CD14-positive monocyte (primary cell): ENCODE measurements around the gene ZNF670. TPM values are rescaled to one million over a fixed set of nuclear protein-coding genes. Genes with fewer than 3 reads are reported as not detected.

Experiments used
- DNase-seq, 3 donors: peaks; one replicate each; pipeline ENCODE4 v3.0.0-alpha.2; 2011 to 2022
- H2AFZ ChIP-seq: 2 replicates; pipeline ENCODE4 v1.6.0; 2012; ENCODE audit warnings: mild to moderate bottlenecking, low read depth, low read length, inconsistent platforms; ENCODE audit not compliant: insufficient read depth, poor library complexity, severe bottlenecking
- H3K27ac ChIP-seq, 2 donors: 1 replicate in 1 of 2; 2 replicates in 1 of 2; pipeline ENCODE4 v1.5.1; 2012 to 2013; ENCODE audit warnings: low read length in 2 of 2, control low read depth in 1 of 2, inconsistent platforms in 1 of 2, low read depth in 1 of 2, mild to moderate bottlenecking in 1 of 2
- H3K27me3 ChIP-seq, 2 donors: one replicate each; pipeline versions ENCODE4 v1.6.0 to v1.6.1; 2011 to 2013; ENCODE audit warnings: low read length in 2 of 2; ENCODE audit not compliant: control insufficient read depth in 2 of 2, insufficient read depth in 2 of 2
- H3K36me3 ChIP-seq, 2 donors: replicated peaks in 1 of 2; 1 replicate in 1 of 2; 2 replicates in 1 of 2; pipeline versions ENCODE4 v1.5.1 to v1.6.1; 2012 to 2013; ENCODE audit warnings: low read length in 2 of 2, control low read depth in 1 of 2, inconsistent platforms in 1 of 2, mild to moderate bottlenecking in 1 of 2; ENCODE audit not compliant: insufficient read depth in 2 of 2, control insufficient read depth in 1 of 2
- H3K4me1 ChIP-seq, 2 donors: 1 replicate in 1 of 2; 2 replicates in 1 of 2; pipeline versions ENCODE4 v1.5.1 to v1.6.1; 2012 to 2013; ENCODE audit warnings: low read length in 2 of 2, control low read depth in 1 of 2, inconsistent platforms in 1 of 2, mild to moderate bottlenecking in 1 of 2, moderate library complexity in 1 of 2; ENCODE audit not compliant: insufficient read depth in 2 of 2, control insufficient read depth in 1 of 2
- H3K4me2 ChIP-seq: replicated peaks from 2 replicates; pipeline ENCODE3; 2012; ENCODE audit warnings: low read length, moderate library complexity, mild to moderate bottlenecking; ENCODE audit not compliant: poor library complexity, severe bottlenecking; ENCODE audit errors: extremely low read depth
- H3K4me3 ChIP-seq, 3 experiments: fragments of 200-600 bp in 1 of 3; sonication (generic) in 1 of 3; replicated peaks in 1 of 3; 1 replicate in 2 of 3; 2 replicates in 1 of 3; pipeline ENCODE4 v1.5.1; 2011 to 2013; ENCODE audit warnings: low read length in 3 of 3, mild to moderate bottlenecking in 3 of 3, control low read depth in 2 of 3, low read depth in 2 of 3, inconsistent platforms in 1 of 3, moderate library complexity in 1 of 3
- H3K79me2 ChIP-seq: 2 replicates; pipeline ENCODE4 v1.6.0; 2012; ENCODE audit warnings: mild to moderate bottlenecking, control low read depth, inconsistent platforms, low read length, moderate library complexity; ENCODE audit not compliant: insufficient read depth
- H3K9ac ChIP-seq: 2 replicates; pipeline ENCODE4 v1.6.0; 2017; ENCODE audit warnings: low read length, mild to moderate bottlenecking; ENCODE audit not compliant: insufficient read depth, poor library complexity, severe bottlenecking
- H3K9me3 ChIP-seq, 2 donors: replicated peaks in 1 of 2; 1 replicate in 1 of 2; 2 replicates in 1 of 2; pipeline versions ENCODE4 v1.5.1 to v1.6.1; 2012 to 2013; ENCODE audit warnings: low read length in 2 of 2, control low read depth in 1 of 2; ENCODE audit not compliant: control insufficient read depth in 1 of 2, insufficient read depth in 1 of 2
- H4K20me1 ChIP-seq: 2 replicates; pipeline ENCODE4 v1.6.0; 2012; ENCODE audit warnings: mild to moderate bottlenecking, low read length, control low read depth, moderate library complexity; ENCODE audit not compliant: insufficient read depth
- H3K27ac Mint-ChIP-seq, 7 donors: one replicate each; pipeline ENCODE4 v1.8.0; 2020; ENCODE audit warnings: mild to moderate bottlenecking in 7 of 7, mixed read lengths in 7 of 7, moderate library complexity in 6 of 7, inconsistent platforms in 2 of 7
- H3K27me3 Mint-ChIP-seq, 3 donors: one replicate each; pipeline ENCODE4 v1.8.0; 2021 to 2022; ENCODE audit warnings: low read depth in 3 of 3, mild to moderate bottlenecking in 3 of 3, mixed read lengths in 3 of 3, moderate library complexity in 3 of 3, inconsistent platforms in 1 of 3
- H3K36me3 Mint-ChIP-seq, 2 donors: one replicate each; pipeline ENCODE4 v1.8.0; 2020; ENCODE audit warnings: mixed read lengths in 2 of 2, inconsistent platforms in 1 of 2, mild to moderate bottlenecking in 1 of 2
- H3K4me1 Mint-ChIP-seq: one replicate; pipeline ENCODE4 v1.8.0; 2020; ENCODE audit warnings: mild to moderate bottlenecking, mixed read lengths
- H3K4me3 Mint-ChIP-seq, 2 donors: one replicate each; pipeline ENCODE4 v1.8.0; 2020; ENCODE audit warnings: mild to moderate bottlenecking in 2 of 2, mixed read lengths in 2 of 2, moderate library complexity in 1 of 2
- H3K9me3 Mint-ChIP-seq, 7 donors: one replicate each; pipeline ENCODE4 v1.8.0; 2020 to 2022; ENCODE audit warnings: mixed read lengths in 7 of 7, mild to moderate bottlenecking in 6 of 7, moderate library complexity in 6 of 7, inconsistent platforms in 2 of 7
- CTCF ChIP-seq: fragments of 200-600 bp; IDR thresholded peaks from one replicate; pipeline ENCODE4 v1.8.0; 2022; ENCODE audit warnings: antibody characterized with exemption, mild to moderate bottlenecking
- WGBS: methylation state at CpG from one replicate; pipeline ENCODE4 v1.1.5; 2013; ENCODE audit warnings: missing lambda C conversion rate; ENCODE audit not compliant: insufficient coverage; 5-methylcytosine and 5-hydroxymethylcytosine counted together
- intact Hi-C, 2 donors: fragments of 100-400 bp; cut with micrococcal nuclease; formaldehyde crosslinking; loops; one replicate each; pipeline versions ENCODE4 v1.15.0 to v1.15.1; 2023
- polyA plus RNA-seq, 3 donors: library from polyadenylated mRNA; depleted of rRNA in 1 of 3; unstranded in 2 of 3; stranded (reverse) in 1 of 3; fragments of 300-500 nt in 2 of 3; fragments of >200 nt in 1 of 3; fragmentation: Illumina TruSeq in 2 of 3; gene quantifications; 1 replicate in 2 of 3; 2 replicates in 1 of 3; pipeline ENCODE4 v1.2.3, GENCODE V29; 2012 to 2021

The ZNF670 gene
- polyA plus RNA-seq, 3 donors = 0.43 to 1.3 (median 0.44) TPM

DNA sequence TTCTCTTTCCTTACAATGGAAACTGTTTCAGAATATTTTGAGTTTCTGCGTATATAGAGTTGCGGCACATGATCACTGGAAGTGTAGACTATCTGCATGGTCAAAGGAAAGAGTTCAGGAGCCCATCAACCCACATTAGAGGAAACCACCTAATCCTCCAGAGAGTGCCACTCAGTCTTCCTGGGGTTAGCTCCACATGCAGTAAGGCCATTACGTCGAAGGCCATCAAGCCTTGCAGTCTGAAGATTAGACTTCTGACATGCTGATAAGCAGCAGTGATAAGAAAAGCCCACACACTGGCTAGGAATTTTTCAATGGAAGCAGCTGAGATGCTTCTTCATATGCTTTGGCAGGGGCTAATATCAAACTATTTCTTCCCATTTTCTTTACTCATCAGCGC is 17.9 kb upstream of the ZNF670 start:
- 98% methylated on average over 5 of the region's 5 CpGs for WGBS

DNA sequence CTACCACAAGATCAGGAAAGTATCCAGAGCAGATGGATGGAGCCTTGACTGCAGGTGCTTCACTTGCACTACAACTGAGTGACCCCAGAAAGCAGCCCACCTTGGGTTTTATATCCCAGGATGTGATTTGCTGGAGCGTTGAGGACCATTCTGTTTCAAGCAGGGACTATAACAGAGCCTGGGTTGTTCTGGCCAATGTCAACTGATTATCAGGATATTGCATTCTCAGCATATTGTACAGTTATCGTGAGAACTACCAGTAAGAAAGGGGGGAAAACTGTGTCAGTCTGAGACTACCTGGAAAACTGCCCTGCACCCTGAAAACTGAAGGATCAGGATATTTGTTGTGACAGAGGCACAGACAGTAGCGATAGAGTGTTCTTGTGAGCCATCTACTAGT is 17.5 kb upstream of the ZNF670 start:
- H3K27me3 Mint-ChIP-seq = peaks cover 0 to 1% (median 1%) of the 10 kb centered on the region in 3 donors
- DNase-seq = no peak
- H3K27ac ChIP-seq = no peak overlapping the region
- no peak for TF ChIP-seq CTCF
- H2AFZ ChIP-seq = no peak overlapping the region
- peaks cover 39 to 75% (median 67%) of the 10 kb centered on the region in 7 donors for H3K9me3 Mint-ChIP-seq
- intact Hi-C loops = no loop called here
- H3K27ac Mint-ChIP-seq = no peak overlapping the region
- no peak overlapping the region for H3K9ac ChIP-seq
- peaks cover 13 to 26% of the 10 kb centered on the region in 2 donors for H3K36me3 ChIP-seq
- H3K4me3 Mint-ChIP-seq = no peak overlapping the region
- H3K9me3 ChIP-seq = peaks cover 53 to 66% of the 10 kb centered on the region in 2 donors
- no peaks in the 10 kb centered on the region for H3K4me1 Mint-ChIP-seq
- H3K4me1 ChIP-seq = no peaks in the 10 kb centered on the region
- H3K36me3 Mint-ChIP-seq = peaks cover 19 to 43% of the 10 kb centered on the region in 2 donors
- peaks cover 7% of the 10 kb centered on the region for H3K79me2 ChIP-seq
- H3K27me3 ChIP-seq = no peaks in the 10 kb centered on the region
- 100% methylated on average over 2 of the region's 3 CpGs for WGBS
- no peaks in the 10 kb centered on the region for H4K20me1 ChIP-seq
- no peak overlapping the region for H3K4me3 ChIP-seq
- no peak overlapping the region for H3K4me2 ChIP-seq

More for the DNA sequence above, 17.9 kb upstream of the ZNF670 start:
- Histone ChIP-seq H3K36me3 (peaks cover 17 to 30% of the 10 kb centered on the region in 2 donors), H3K9me3 (peaks cover 53 to 70% of the 10 kb centered on the region in 2 donors), H3K4me3 (no peak overlapping the region), H3K9ac (no peak overlapping the region), H2AFZ (no peak overlapping the region), H3K27ac (no peak overlapping the region), H3K4me2 (no peak overlapping the region), H4K20me1 (no peaks in the 10 kb centered on the region), H3K4me1 (no peaks in the 10 kb centered on the region), H3K79me2 (peaks cover 7% of the 10 kb centered on the region), H3K27me3 (no peaks in the 10 kb centered on the region)
- intact Hi-C loops = no loop called here
- H3K27me3 Mint-ChIP-seq = peaks cover 0 to 1% (median 1%) of the 10 kb centered on the region in 3 donors
- no peak overlapping the region for H3K4me3 Mint-ChIP-seq
- H3K4me1 Mint-ChIP-seq = no peaks in the 10 kb centered on the region
- peaks cover 23 to 47% of the 10 kb centered on the region in 2 donors for H3K36me3 Mint-ChIP-seq
- H3K27ac Mint-ChIP-seq = no peak overlapping the region
- no peak for DNase-seq
- peaks cover 40 to 79% (median 70%) of the 10 kb centered on the region in 7 donors for H3K9me3 Mint-ChIP-seq
- TF ChIP-seq CTCF = no peak
